Neural crest cell (in vitro differentiated cells): ENCODE results near the gene SMAD5. TPM values are rescaled to one million over a fixed set of nuclear protein-coding genes. Genes with fewer than 3 reads are reported as not detected.

Experiments used
- DNase-seq: peaks from one replicate; pipeline ENCODE4 v3.0.0; 2021; ENCODE audit warnings: low read depth, mixed read lengths, low spot score
- H3K27ac Mint-ChIP-seq: one replicate; pipeline ENCODE4 v1.8.0; 2021; ENCODE audit warnings: mild to moderate bottlenecking, mixed read lengths; ENCODE audit not compliant: unreplicated experiment
- H3K27me3 Mint-ChIP-seq: 2 replicates; pipeline ENCODE4 v1.8.0; 2021; ENCODE audit warnings: low read depth, mild to moderate bottlenecking, mixed read lengths
- H3K36me3 Mint-ChIP-seq: 2 replicates; pipeline ENCODE4 v1.8.0; 2021; ENCODE audit warnings: low read depth, mild to moderate bottlenecking, mixed read lengths
- H3K4me1 Mint-ChIP-seq: 2 replicates; pipeline ENCODE4 v1.8.0; 2021; ENCODE audit warnings: mixed read lengths
- H3K4me3 Mint-ChIP-seq: one replicate; pipeline ENCODE4 v1.8.0; 2021; ENCODE audit warnings: mild to moderate bottlenecking, mixed read lengths
- H3K9me3 Mint-ChIP-seq: 2 replicates; pipeline ENCODE4 v1.8.0; 2021; ENCODE audit warnings: mixed read lengths
- CTCF ChIP-seq: fragments of 200-600 bp; sonication (generic); conservative IDR thresholded peaks from 2 replicates; pipeline ENCODE4 v1.5.0; 2021; ENCODE audit warnings: antibody characterized with exemption, mild to moderate bottlenecking
- long read RNA-seq: library from polyadenylated mRNA; unstranded; transcript quantifications from one replicate; pipeline ENCODE4 v2.0.0, GENCODE V29; 2020
- total RNA-seq: library from RNA; stranded (reverse); gene quantifications from 2 replicates; pipeline ENCODE4 v1.2.1, GENCODE V29; 2021

Gene SMAD5
- 82.6 TPM in 2 replicates for total RNA-seq
- long read RNA-seq, full-length matches to known transcripts: 18 of 36 reads
- long read RNA-seq, partial matches to known transcripts: 11 of 36 reads
- long read RNA-seq, other reads (novel, unspliced or antisense): 7 of 36 reads

- peak within 1 kb of the TSS; percentile 99 for H3K4me3 Mint-ChIP-seq
- DNase-seq: peak; percentile 94
- H3K27me3 Mint-ChIP-seq: peaks cover 6% of the 10 kb centered on the region
- no peaks in the 10 kb centered on the region for H3K36me3 Mint-ChIP-seq
- TF ChIP-seq CTCF: no peak
- peaks cover 38% of the 10 kb centered on the region for H3K4me1 Mint-ChIP-seq
- peak within 1 kb of the TSS; percentile 98 for H3K27ac Mint-ChIP-seq
- H3K9me3 Mint-ChIP-seq: no peaks in the 10 kb centered on the region
These were observed at the start of gene SMAD5 for GRCh38 chr5:136132557-136133221. Gene SMAD5 (plus strand): TSS chr5:136132845. CDS start chr5:136153761, 20,916 bp downstream.

- DNase-seq: no peak
- H3K4me1 Mint-ChIP-seq: no peaks in the 10 kb centered on the region
- H3K9me3 Mint-ChIP-seq: no peaks in the 10 kb centered on the region
- no peak for TF ChIP-seq CTCF
- H3K36me3 Mint-ChIP-seq: no peaks in the 10 kb centered on the region
- H3K27me3 Mint-ChIP-seq: peaks cover 7% of the 10 kb centered on the region
- H3K27ac Mint-ChIP-seq: no peak overlapping the region
- H3K4me3 Mint-ChIP-seq: no peak overlapping the region
These were observed 47.9 kb upstream of the SMAD5 start for GRCh38 chr5:136084698-136085097.

- Mint-ChIP-seq H3K4me3 (no peak overlapping the region), H3K27me3 (no peaks in the 10 kb centered on the region), H3K9me3 (no peaks in the 10 kb centered on the region), H3K36me3 (no peaks in the 10 kb centered on the region), H3K4me1 (no peaks in the 10 kb centered on the region), H3K27ac (no peak overlapping the region)
- DNase-seq: no peak
- no peak for TF ChIP-seq CTCF
These were observed 45.7 kb upstream of the SMAD5 start for GRCh38 chr5:136086783-136087566.

- Mint-ChIP-seq H3K4me3 (no peak overlapping the region), H3K27me3 (no peaks in the 10 kb centered on the region), H3K36me3 (no peaks in the 10 kb centered on the region), H3K9me3 (no peaks in the 10 kb centered on the region), H3K27ac (peak overlapping the region; percentile 65), H3K4me1 (no peaks in the 10 kb centered on the region)
- no peak for TF ChIP-seq CTCF
- DNase-seq: no peak
These were observed 44.4 kb upstream of the SMAD5 start for GRCh38 chr5:136087961-136088871.

- no peaks in the 10 kb centered on the region for H3K9me3 Mint-ChIP-seq
- no peaks in the 10 kb centered on the region for H3K27me3 Mint-ChIP-seq
- no peak overlapping the region for H3K4me3 Mint-ChIP-seq
- H3K27ac Mint-ChIP-seq: no peak overlapping the region
- no peak for DNase-seq
- H3K4me1 Mint-ChIP-seq: no peaks in the 10 kb centered on the region
- H3K36me3 Mint-ChIP-seq: no peaks in the 10 kb centered on the region
- TF ChIP-seq CTCF: no peak
These were observed 42.9 kb upstream of the SMAD5 start for GRCh38 chr5:136089791-136090190.
